IMR-90 (cell line): ENCODE data around the gene MCTP1. TPM values are rescaled to one million over a fixed set of nuclear protein-coding genes. Genes with fewer than 3 reads are reported as not detected.

ENCODE experiments used
- ATAC-seq: fragments of 200-7000 bp; cut with Tn5 transposase; 2 replicates; pipeline ENCODE4 v1.9.1; 2020; ENCODE audit warnings: low read depth, mild to moderate bottlenecking, moderate library complexity
- BruUV-seq: library from RNA; stranded (reverse); fragments of 400-500 nt; replicated peaks from 2 replicates; lab custom pipeline; 2021; lab: Mats Ljungman, UMichigan
- CTCF ChIA-PET: fragments of 300-600 bp; formaldehyde crosslinking; extraction: SDS; loops from one replicate; lab custom pipeline; 2021; ENCODE audit warnings: antibody characterized with exemption; lab: Yijun Ruan, JAX
- POLR2A ChIA-PET: fragments of 300-600 bp; sonication (Branson Sonifier 250); formaldehyde crosslinking; loops from one replicate; lab custom pipeline; 2022; ENCODE audit warnings: antibody characterized with exemption; ENCODE audit not compliant: unreplicated experiment; lab: Charles Lee
- DNase-seq: peaks from one replicate; pipeline ENCODE4 v3.0.0; 2013
- H2AFZ ChIP-seq: replicated peaks from 2 replicates; pipeline ENCODE3; 2013; ENCODE audit warnings: low read length, mild to moderate bottlenecking; ENCODE audit not compliant: poor library complexity
- H2AK5ac ChIP-seq: 2 replicates; pipeline ENCODE4 v1.6.1; 2013; ENCODE audit warnings: low read depth, low read length, inconsistent platforms
- H2AK9ac ChIP-seq: replicated peaks from 2 replicates; pipeline ENCODE3; 2013; ENCODE audit warnings: mild to moderate bottlenecking, low read depth, low read length, moderate library complexity; ENCODE audit not compliant: poor library complexity
- H2BK120ac ChIP-seq: 2 replicates; pipeline ENCODE4 v1.6.1; 2013; ENCODE audit warnings: low read depth, low read length, inconsistent platforms
- H2BK15ac ChIP-seq: 3 replicates; pipeline ENCODE4 v1.6.1; 2013; ENCODE audit warnings: low read depth, low read length, inconsistent platforms
- H2BK20ac ChIP-seq: 2 replicates; pipeline ENCODE4 v1.6.1; 2013; ENCODE audit warnings: low read depth, mild to moderate bottlenecking, inconsistent platforms, low read length, moderate library complexity
- H2BK5ac ChIP-seq: 2 replicates; pipeline ENCODE4 v1.6.1; 2013; ENCODE audit warnings: mild to moderate bottlenecking, low read depth, low read length, inconsistent platforms; ENCODE audit not compliant: poor library complexity, severe bottlenecking
- H3K14ac ChIP-seq: replicated peaks from 2 replicates; pipeline ENCODE4 v1.6.1; 2013; ENCODE audit warnings: low read depth, low read length, inconsistent platforms
- H3K18ac ChIP-seq: 2 replicates; pipeline ENCODE4 v1.6.1; 2013; ENCODE audit warnings: low read depth, low read length, control low read depth
- H3K23ac ChIP-seq: 2 replicates; pipeline ENCODE4 v1.6.1; 2013; ENCODE audit warnings: low read depth, low read length, inconsistent platforms
- H3K27ac ChIP-seq: 2 replicates; pipeline ENCODE4 v1.5.1; 2013; ENCODE audit warnings: mild to moderate bottlenecking, control low read depth, low read length; ENCODE audit not compliant: insufficient read depth
- H3K27me3 ChIP-seq: 2 replicates; pipeline ENCODE4 v1.6.1; 2013; ENCODE audit warnings: low read length; ENCODE audit not compliant: control insufficient read depth, insufficient read depth
- H3K36me3 ChIP-seq: 2 replicates; pipeline ENCODE4 v1.6.1; 2013; ENCODE audit warnings: low read length, mixed read lengths; ENCODE audit not compliant: control insufficient read depth, insufficient read depth
- H3K4ac ChIP-seq: 2 replicates; pipeline ENCODE4 v1.6.1; 2013; ENCODE audit warnings: low read depth, low read length, inconsistent platforms
- H3K4me1 ChIP-seq: 2 replicates; pipeline ENCODE4 v1.6.1; 2013; ENCODE audit warnings: low read length, mixed read lengths; ENCODE audit not compliant: control insufficient read depth, insufficient read depth
- H3K4me2 ChIP-seq: 2 replicates; pipeline ENCODE4 v1.6.1; 2013; ENCODE audit warnings: low read depth, mild to moderate bottlenecking, control low read depth, low read length, moderate library complexity
- H3K4me3 ChIP-seq: 2 replicates; pipeline ENCODE4 v1.5.1; 2013; ENCODE audit warnings: low read depth, mild to moderate bottlenecking, control low read depth, low read length, moderate library complexity; ENCODE audit not compliant: insufficient read depth
- H3K56ac ChIP-seq: 2 replicates; pipeline ENCODE4 v1.6.1; 2013; ENCODE audit warnings: low read length, inconsistent platforms; ENCODE audit not compliant: insufficient read depth; ENCODE audit errors: extremely low read depth
- H3K79me1 ChIP-seq, 2 experiments: 2 replicates each; pipeline ENCODE4 v1.6.1; 2013; ENCODE audit warnings: low read length in 2 of 2, inconsistent platforms in 1 of 2, low read depth in 1 of 2
- H3K9ac ChIP-seq: 2 replicates; pipeline ENCODE4 v1.6.1; 2013; ENCODE audit warnings: low read depth, low read length, control low read depth
- H3K9me1 ChIP-seq: 2 replicates; pipeline ENCODE4 v1.6.1; 2013; ENCODE audit warnings: low read length, inconsistent platforms; ENCODE audit not compliant: insufficient read depth
- H3K9me3 ChIP-seq: 2 replicates; pipeline ENCODE4 v1.6.1; 2013; ENCODE audit warnings: low read length; ENCODE audit not compliant: control insufficient read depth, insufficient read depth
- H4K20me1 ChIP-seq: 2 replicates; pipeline ENCODE4 v1.6.1; 2013; ENCODE audit warnings: low read length, inconsistent platforms; ENCODE audit not compliant: insufficient read depth
- H4K5ac ChIP-seq: 2 replicates; pipeline ENCODE4 v1.6.1; 2013; ENCODE audit warnings: mild to moderate bottlenecking, low read depth, low read length, control low read depth
- H4K8ac ChIP-seq, 2 experiments: 2 replicates each; pipeline ENCODE4 v1.6.1; 2013; ENCODE audit warnings: low read depth in 2 of 2, low read length in 2 of 2, control low read depth in 1 of 2, inconsistent platforms in 1 of 2
- H4K91ac ChIP-seq: 2 replicates; pipeline ENCODE4 v1.6.1; 2013; ENCODE audit warnings: low read depth, low read length, inconsistent platforms; ENCODE audit not compliant: insufficient read depth
- BHLHE40 ChIP-seq: fragments of 150-350 bp; IDR thresholded peaks from 2 replicates; pipeline ENCODE4 v1.6.1; 2016; ENCODE audit warnings: mild to moderate bottlenecking, low read depth, low read length
- CEBPB ChIP-seq: IDR thresholded peaks from 2 replicates; pipeline ENCODE4 v1.6.1; 2012; ENCODE audit warnings: low read depth, low read length, improper control_type of control experiment
- CHD1 ChIP-seq: IDR thresholded peaks from 2 replicates; pipeline ENCODE4 v1.6.1; 2012; ENCODE audit warnings: low read depth, low read length, improper control_type of control experiment
- CTCF ChIP-seq: conservative IDR thresholded peaks from 2 replicates; pipeline ENCODE4 v1.5.1; 2012; ENCODE audit warnings: mild to moderate bottlenecking, low read depth, low read length, improper control_type of control experiment
- ELK1 ChIP-seq: fragments of 150-350 bp; IDR thresholded peaks from 2 replicates; pipeline ENCODE4 v1.6.1; 2016; ENCODE audit warnings: low read depth, mild to moderate bottlenecking, low read length, moderate library complexity, borderline replicate concordance
- FOS ChIP-seq: fragments of 150-350 bp; IDR thresholded peaks from 2 replicates; pipeline ENCODE4 v1.6.1; 2016; ENCODE audit warnings: low read depth, low read length
- MAFK ChIP-seq: IDR thresholded peaks from 2 replicates; pipeline ENCODE4 v1.6.1; 2012; ENCODE audit warnings: low read depth, low read length, improper control_type of control experiment
- MAZ ChIP-seq: IDR thresholded peaks from 2 replicates; pipeline ENCODE4 v1.6.1; 2012; ENCODE audit warnings: low read depth, mild to moderate bottlenecking, low read length, improper control_type of control experiment, moderate library complexity, borderline replicate concordance
- MXI1 ChIP-seq: IDR thresholded peaks from 2 replicates; pipeline ENCODE4 v1.6.1; 2012; ENCODE audit warnings: low read depth, mild to moderate bottlenecking, low read length, moderate library complexity, borderline replicate concordance
- NFE2L2 ChIP-seq: fragments of 150-350 bp; IDR thresholded peaks from 2 replicates; pipeline ENCODE4 v1.6.1; 2016; ENCODE audit warnings: low read depth, mild to moderate bottlenecking, low read length
- POLR2A ChIP-seq: IDR thresholded peaks from 2 replicates; pipeline ENCODE4 v1.6.1; 2012; ENCODE audit warnings: mild to moderate bottlenecking, low read depth, low read length
- RAD21 ChIP-seq: IDR thresholded peaks from 2 replicates; pipeline ENCODE4 v1.6.1; 2012; ENCODE audit warnings: low read length, improper control_type of control experiment
- RCOR1 ChIP-seq: IDR thresholded peaks from 2 replicates; pipeline ENCODE4 v1.6.1; 2012; ENCODE audit warnings: mild to moderate bottlenecking, low read length, improper control_type of control experiment; ENCODE audit not compliant: insufficient replicate concordance
- RFX5 ChIP-seq: IDR thresholded peaks from 2 replicates; pipeline ENCODE4 v1.8.0; 2012; ENCODE audit warnings: low read depth, mild to moderate bottlenecking, low read length, moderate library complexity
- SMC3 ChIP-seq: fragments of 150-350 bp; IDR thresholded peaks from 2 replicates; pipeline ENCODE4 v1.6.1; 2016; ENCODE audit warnings: low read depth, mild to moderate bottlenecking, antibody characterized with exemption, low read length, moderate library complexity
- USF2 ChIP-seq: fragments of 150-350 bp; IDR thresholded peaks from 2 replicates; pipeline ENCODE4 v1.6.1; 2017; ENCODE audit warnings: mild to moderate bottlenecking, antibody characterized with exemption, low read length, low read depth
- WGBS, 2 experiments: methylation state at CpG; one replicate each; pipeline versions ENCODE4 v1.1.5 to v1.1.7; 2013; ENCODE audit warnings: missing lambda C conversion rate in 2 of 2; ENCODE audit not compliant: insufficient read length in 1 of 2; ENCODE audit errors: extremely low coverage in 2 of 2; 5-methylcytosine and 5-hydroxymethylcytosine counted together
- dilution Hi-C: fragments of 300-500 bp; cut with HindIII; formaldehyde crosslinking; loops from one replicate; pipeline ENCODE4 v1.14.3; 2018; ENCODE audit warnings: low sequenced_read_pairs; ENCODE audit not compliant: unreplicated experiment
- in situ Hi-C: fragments of 300-500 bp; cut with MboI; formaldehyde crosslinking; loops from 3 replicates; pipeline ENCODE4 v1.14.3; 2019; ENCODE audit warnings: low sequenced_read_pairs, inconsistent platforms, mixed read lengths
- intact Hi-C: fragments of 100-400 bp; cut with micrococcal nuclease; formaldehyde crosslinking; loops from 2 replicates; pipeline ENCODE4 v1.10.0; 2022
- polyA plus RNA-seq, 3 experiments: library from polyadenylated mRNA; depleted of rRNA; stranded (reverse); fragments of >200 nt; gene quantifications; 2 replicates each; pipeline ENCODE4 v1.2.3, GENCODE V29; 2012; ENCODE audit warnings: low replicate concordance in 1 of 3
- total RNA-seq: library from RNA; depleted of rRNA; stranded (reverse); fragments of >200 nt; gene quantifications from 2 replicates; pipeline ENCODE4 v1.2.3, GENCODE V29; 2012

Gene MCTP1
- total and polyA plus RNA-seq, 2 of the 4 experiments (the other 2 are of a cell fraction), result 0.21 TPM; not detected in 1

- no peak for ATAC-seq
- H3K27me3 ChIP-seq, result no peaks in the 10 kb centered on the region
- H3K79me1 ChIP-seq, result no peaks in the 10 kb centered on the region
- H3K9me3 ChIP-seq, result no peaks in the 10 kb centered on the region
- H4K5ac ChIP-seq, result no peak overlapping the region
- no peak overlapping the region for H3K23ac ChIP-seq
- ChIA-PET CTCF (no interaction called here), POLR2A (no interaction called here)
- H3K9ac ChIP-seq, result no peak overlapping the region
- no peak overlapping the region for H4K91ac ChIP-seq
- no peaks in the 10 kb centered on the region for H4K20me1 ChIP-seq
- dilution Hi-C loops, result no loop called here
- H3K9me1 ChIP-seq, result no peaks in the 10 kb centered on the region
- in situ Hi-C loops, result no loop called here
- H2AK9ac ChIP-seq, result no peak overlapping the region
- no CpG with 5 or more reads among the region's 4 CpGs for WGBS, 2 experiments
- no peak overlapping the region for H2BK15ac ChIP-seq
- no peak overlapping the region for H2BK5ac ChIP-seq
- no peak overlapping the region for H3K14ac ChIP-seq
- TF ChIP-seq MAFK (no peak), SMC3 (no peak), USF2 (no peak), FOS (no peak), POLR2A (no peak), CHD1 (no peak), CEBPB (no peak), RAD21 (no peak), CTCF (no peak), RFX5 (no peak), BHLHE40 (no peak), MXI1 (no peak), NFE2L2 (no peak), ELK1 (no peak), MAZ (no peak), RCOR1 (no peak)
- H3K4ac ChIP-seq, result no peak overlapping the region
- no peak overlapping the region for H2BK120ac ChIP-seq
- no peaks in the 10 kb centered on the region for H3K4me1 ChIP-seq
- H3K56ac ChIP-seq, result no peak overlapping the region
- no peaks in the 10 kb centered on the region for H3K36me3 ChIP-seq
- H3K18ac ChIP-seq, result no peak overlapping the region
- H3K27ac ChIP-seq, result no peak overlapping the region
- DNase-seq, result no peak
- intact Hi-C loops, result no loop called here
- no peak overlapping the region for H3K4me3 ChIP-seq
- no peak overlapping the region for H4K8ac ChIP-seq
- no peak overlapping the region for H2AFZ ChIP-seq
- BruUV-seq, result no TSS peak
- no peak overlapping the region for H2AK5ac ChIP-seq
- no peak overlapping the region for H3K4me2 ChIP-seq
- H2BK20ac ChIP-seq, result no peak overlapping the region
These were observed 394.0 kb downstream of the MCTP1 start for GRCh38 chr5:94890907-94891306.
